ENCODE measurements around the gene STK24. TPM values are rescaled to one million over a fixed set of nuclear protein-coding genes. Genes with fewer than 3 reads are reported as not detected.

STK24 gene
- total RNA-seq, 1 donor: 86.5 TPM

DNA sequence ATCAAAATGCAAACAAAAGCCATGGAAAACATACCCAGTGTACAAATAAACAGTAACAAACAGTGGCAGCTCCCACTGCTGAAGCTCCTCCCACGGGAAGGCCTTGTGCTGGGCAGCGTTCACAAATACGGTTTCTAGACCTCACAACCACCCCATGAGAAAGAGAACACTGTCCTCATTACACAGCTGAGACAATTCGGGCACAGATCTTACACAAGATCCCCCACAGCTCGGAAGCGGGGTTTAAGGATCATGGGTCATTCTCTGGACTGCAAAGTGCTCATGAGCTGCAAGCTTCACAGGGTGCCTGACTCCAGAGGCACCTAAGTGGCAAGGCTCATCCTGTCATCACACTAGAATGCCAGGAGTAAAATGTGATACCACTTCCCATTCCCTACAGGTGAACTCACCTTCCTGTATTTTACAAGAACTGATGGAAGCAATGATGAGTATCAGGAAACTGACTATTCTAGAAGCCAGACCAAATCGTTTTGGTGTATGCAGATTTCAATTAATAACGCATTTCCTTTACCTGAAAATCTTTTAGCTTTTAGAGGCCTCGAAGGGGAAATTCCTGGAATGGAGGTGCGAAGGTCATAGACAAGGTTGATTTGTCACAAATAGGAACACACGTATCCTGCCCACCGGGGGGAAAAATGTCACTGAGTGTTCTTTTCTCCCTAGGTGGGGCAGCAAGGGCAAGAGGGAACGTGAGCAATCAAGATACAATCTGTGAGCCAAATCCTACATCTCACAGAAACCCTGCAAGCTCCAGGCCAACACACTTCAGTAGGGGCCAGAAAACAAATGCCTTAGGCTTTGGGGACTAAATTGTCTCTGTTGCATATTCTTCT, 41.2 kb downstream of the STK24 start:
- Histone ChIP-seq H3K4me1 (ENCODE audit: insufficient read depth, low read length) (peaks cover 42% of the 10 kb centered on the region), H3K4me3 (ENCODE audit: low read length) (no peak overlapping the region), H3K27me3 (ENCODE audit: insufficient read depth, low read length) (no peaks in the 10 kb centered on the region), H3K9me3 (ENCODE audit: low read depth, low read length) (no peaks in the 10 kb centered on the region)

DNA sequence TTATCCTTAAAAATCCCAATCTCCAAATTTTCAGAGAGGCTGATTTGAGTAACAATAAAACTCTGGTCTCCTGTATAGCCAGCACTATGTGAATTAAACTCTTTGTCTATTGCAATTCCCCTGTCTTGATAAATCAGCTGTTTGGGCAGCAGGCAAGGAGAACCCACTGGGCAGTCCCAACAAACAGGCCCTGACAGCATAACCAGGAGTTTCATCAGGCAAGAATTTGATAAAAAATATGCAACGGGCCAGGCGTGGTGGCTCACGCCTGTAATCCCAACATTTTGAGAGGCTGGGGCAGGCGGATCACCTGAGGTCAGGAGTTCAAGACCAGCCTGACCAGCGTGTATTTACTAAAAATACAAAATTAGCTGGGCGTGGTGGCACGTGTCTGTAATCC, 42.1 kb downstream of the STK24 start:
- no peak overlapping the region for H3K4me3 ChIP-seq (ENCODE audit: low read length)
- H3K27me3 ChIP-seq (ENCODE audit: insufficient read depth, low read length): no peaks in the 10 kb centered on the region
- H3K9me3 ChIP-seq (ENCODE audit: low read depth, low read length): no peaks in the 10 kb centered on the region
- H3K4me1 ChIP-seq (ENCODE audit: insufficient read depth, low read length): peaks cover 44% of the 10 kb centered on the region

- H3K4me1 ChIP-seq (ENCODE audit: insufficient read depth, low read length): peaks cover 47% of the 10 kb centered on the region
- no peaks in the 10 kb centered on the region for H3K9me3 ChIP-seq (ENCODE audit: low read depth, low read length)
- no peak overlapping the region for H3K4me3 ChIP-seq (ENCODE audit: low read length)
- no peaks in the 10 kb centered on the region for H3K27me3 ChIP-seq (ENCODE audit: insufficient read depth, low read length)
Observed at GRCh38 chr13:98533912-98534311, 43.0 kb downstream of the STK24 start.

DNA sequence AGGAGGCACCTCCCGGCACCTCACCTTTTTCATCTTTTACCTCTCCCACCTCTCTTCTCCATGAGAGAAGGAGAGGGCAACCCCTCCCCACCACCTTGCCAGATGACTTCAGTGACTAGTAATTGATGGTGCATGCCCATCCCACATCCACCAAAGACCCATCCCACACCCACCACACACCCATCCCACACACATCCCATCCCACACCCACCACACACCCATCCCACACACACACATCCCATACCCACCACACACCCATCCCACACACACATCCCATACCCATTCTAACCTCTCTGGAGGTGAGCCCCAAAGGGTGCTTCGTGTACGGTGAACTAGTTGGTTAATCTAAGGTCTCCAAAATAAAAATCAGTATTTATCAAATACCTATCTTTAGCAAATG, 44.7 kb downstream of the STK24 start:
- Histone ChIP-seq H3K4me1 (ENCODE audit: insufficient read depth, low read length) (peaks cover 43% of the 10 kb centered on the region), H3K27me3 (ENCODE audit: insufficient read depth, low read length) (no peaks in the 10 kb centered on the region), H3K4me3 (ENCODE audit: low read length) (no peak overlapping the region)

DNA sequence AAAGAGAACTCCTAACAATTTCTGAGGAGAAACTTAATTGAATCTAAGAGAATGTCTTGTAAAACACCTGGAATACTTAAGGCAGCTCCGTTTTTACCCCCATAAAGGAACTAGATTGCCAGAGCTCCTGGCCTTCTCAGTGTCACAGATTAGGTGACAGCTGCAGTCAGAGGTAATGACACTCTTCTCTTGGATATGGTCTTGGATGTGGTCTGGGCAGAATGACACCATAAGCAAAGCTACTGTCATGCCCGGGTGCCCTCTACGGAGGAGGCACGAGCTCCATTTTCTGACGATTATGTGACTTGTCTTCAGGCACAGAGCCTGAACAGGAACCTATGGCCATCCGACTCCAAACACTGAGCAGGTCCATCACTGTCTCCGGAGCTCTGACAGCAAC, 46.7 kb downstream of the STK24 start:
- Histone ChIP-seq H3K9me3 (ENCODE audit: low read depth, low read length) (no peaks in the 10 kb centered on the region), H3K4me3 (ENCODE audit: low read length) (no peak overlapping the region), H3K27me3 (ENCODE audit: insufficient read depth, low read length) (no peaks in the 10 kb centered on the region), H3K4me1 (ENCODE audit: insufficient read depth, low read length) (peaks cover 50% of the 10 kb centered on the region)

More for the DNA sequence above, 44.7 kb downstream of the STK24 start:
- H3K9me3 ChIP-seq (ENCODE audit: low read depth, low read length): no peaks in the 10 kb centered on the region

- H3K4me1 ChIP-seq (ENCODE audit: insufficient read depth, low read length): peaks cover 61% of the 10 kb centered on the region
- H3K9me3 ChIP-seq (ENCODE audit: low read depth, low read length): no peaks in the 10 kb centered on the region
- no peaks in the 10 kb centered on the region for H3K27me3 ChIP-seq (ENCODE audit: insufficient read depth, low read length)
- no peak overlapping the region for H3K4me3 ChIP-seq (ENCODE audit: low read length)
Observed at GRCh38 chr13:98529171-98529570, 47.7 kb downstream of the STK24 start.

DNA sequence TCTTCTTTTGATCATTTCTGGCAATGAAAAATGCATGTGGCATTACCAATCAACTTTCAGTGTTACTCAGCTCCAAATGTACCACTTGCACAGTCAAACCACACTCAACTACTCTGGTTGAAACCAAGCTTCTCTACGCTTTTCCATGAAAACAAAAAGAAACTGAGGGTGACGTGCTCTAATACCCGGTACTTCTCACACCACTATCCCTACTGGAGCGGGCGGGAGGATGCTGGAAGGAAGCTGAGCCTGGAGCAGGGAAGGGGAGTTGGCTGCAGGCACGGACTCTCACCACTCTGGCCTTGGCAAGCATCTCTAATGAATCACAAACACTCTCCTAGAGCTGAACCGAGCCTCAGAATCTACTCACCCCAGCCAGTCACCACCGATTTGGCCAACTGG, 48.2 kb downstream of the STK24 start:
- Histone ChIP-seq H3K4me3 (ENCODE audit: low read length) (no peak overlapping the region), H3K27me3 (ENCODE audit: insufficient read depth, low read length) (no peaks in the 10 kb centered on the region), H3K9me3 (ENCODE audit: low read depth, low read length) (no peaks in the 10 kb centered on the region), H3K4me1 (ENCODE audit: insufficient read depth, low read length) (peaks cover 62% of the 10 kb centered on the region)

DNA sequence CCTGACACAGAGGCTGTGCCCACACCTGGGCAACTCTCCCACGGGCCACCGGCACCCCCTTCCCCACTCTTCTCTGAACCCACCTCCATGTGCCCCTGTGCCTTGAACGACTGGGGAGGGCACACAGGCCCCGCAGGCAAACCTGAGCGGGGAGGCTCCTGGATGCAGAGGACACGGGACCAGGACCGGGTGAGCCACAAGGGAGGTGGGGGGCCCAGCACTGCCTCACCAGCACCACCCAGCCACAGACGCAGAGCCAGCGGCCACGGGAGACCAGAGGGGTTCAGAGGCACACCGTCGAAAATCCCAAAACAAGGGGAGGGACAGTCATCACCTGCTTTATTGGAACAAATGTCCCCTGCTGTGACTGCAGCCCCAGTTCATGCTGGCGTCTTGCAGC, 49.4 kb downstream of the STK24 start:
- Histone ChIP-seq H3K4me1 (ENCODE audit: insufficient read depth, low read length) (peaks cover 70% of the 10 kb centered on the region), H3K9me3 (ENCODE audit: low read depth, low read length) (no peaks in the 10 kb centered on the region), H3K27me3 (ENCODE audit: insufficient read depth, low read length) (no peaks in the 10 kb centered on the region)

DNA sequence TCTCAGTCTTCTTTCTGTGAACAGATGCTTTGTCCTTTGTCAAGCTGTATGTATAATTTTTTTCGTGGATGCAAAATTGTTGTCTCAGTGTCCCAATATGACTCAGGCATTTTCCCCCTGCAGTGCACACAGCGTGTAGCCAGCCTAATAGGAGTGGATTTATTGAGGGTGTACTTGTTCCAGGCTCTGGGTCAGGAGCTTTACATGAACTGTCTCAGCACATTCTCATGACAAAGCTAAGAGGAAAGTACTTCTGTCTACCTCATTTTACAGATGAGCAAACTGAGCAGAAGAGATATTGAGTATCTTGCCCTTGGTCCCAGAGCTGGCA, 50.8 kb downstream of the STK24 start:
- Histone ChIP-seq H3K4me3 (ENCODE audit: low read length) (no peak overlapping the region), H3K9me3 (ENCODE audit: low read depth, low read length) (no peaks in the 10 kb centered on the region), H3K4me1 (ENCODE audit: insufficient read depth, low read length) (peaks cover 77% of the 10 kb centered on the region), H3K27me3 (ENCODE audit: insufficient read depth, low read length) (no peaks in the 10 kb centered on the region)

More for the DNA sequence above, 49.4 kb downstream of the STK24 start:
- no peak overlapping the region for H3K4me3 ChIP-seq (ENCODE audit: low read length)

GRCh38 chr13:98525456-98526181, 51.3 kb downstream of the STK24 start:
- Histone ChIP-seq H3K9me3 (ENCODE audit: low read depth, low read length) (no peaks in the 10 kb centered on the region), H3K4me3 (ENCODE audit: low read length) (no peak overlapping the region), H3K4me1 (ENCODE audit: insufficient read depth, low read length) (peaks cover 77% of the 10 kb centered on the region), H3K27me3 (ENCODE audit: insufficient read depth, low read length) (no peaks in the 10 kb centered on the region)

DNA sequence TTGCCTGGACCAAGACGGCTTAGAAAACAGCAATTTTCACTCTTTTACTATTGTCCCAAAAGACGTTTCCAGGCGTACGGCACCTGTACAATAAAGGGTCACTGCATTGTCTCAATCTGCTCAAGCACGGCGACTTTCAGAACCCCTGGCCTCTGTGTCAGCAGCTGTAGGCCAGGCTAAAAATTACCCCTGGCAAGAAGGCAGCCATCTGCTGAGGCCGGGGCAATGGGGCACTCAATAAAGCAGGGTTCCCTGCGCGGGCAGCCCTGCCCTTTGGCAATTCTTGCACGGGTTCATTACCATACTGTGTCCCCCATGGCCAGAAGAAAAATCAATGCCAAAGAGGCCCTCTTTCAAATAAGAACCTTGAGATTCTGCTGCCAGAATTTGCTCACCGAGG, 52.1 kb downstream of the STK24 start:
- Histone ChIP-seq H3K4me1 (ENCODE audit: insufficient read depth, low read length) (peaks cover 71% of the 10 kb centered on the region), H3K27me3 (ENCODE audit: insufficient read depth, low read length) (no peaks in the 10 kb centered on the region), H3K9me3 (ENCODE audit: low read depth, low read length) (no peaks in the 10 kb centered on the region), H3K4me3 (ENCODE audit: low read length) (no peak overlapping the region)

- Histone ChIP-seq H3K9me3 (ENCODE audit: low read depth, low read length) (no peaks in the 10 kb centered on the region), H3K4me1 (ENCODE audit: insufficient read depth, low read length) (peaks cover 68% of the 10 kb centered on the region), H3K27me3 (ENCODE audit: insufficient read depth, low read length) (no peaks in the 10 kb centered on the region)
Observed at GRCh38 chr13:98524391-98524790, 52.5 kb downstream of the STK24 start.

DNA sequence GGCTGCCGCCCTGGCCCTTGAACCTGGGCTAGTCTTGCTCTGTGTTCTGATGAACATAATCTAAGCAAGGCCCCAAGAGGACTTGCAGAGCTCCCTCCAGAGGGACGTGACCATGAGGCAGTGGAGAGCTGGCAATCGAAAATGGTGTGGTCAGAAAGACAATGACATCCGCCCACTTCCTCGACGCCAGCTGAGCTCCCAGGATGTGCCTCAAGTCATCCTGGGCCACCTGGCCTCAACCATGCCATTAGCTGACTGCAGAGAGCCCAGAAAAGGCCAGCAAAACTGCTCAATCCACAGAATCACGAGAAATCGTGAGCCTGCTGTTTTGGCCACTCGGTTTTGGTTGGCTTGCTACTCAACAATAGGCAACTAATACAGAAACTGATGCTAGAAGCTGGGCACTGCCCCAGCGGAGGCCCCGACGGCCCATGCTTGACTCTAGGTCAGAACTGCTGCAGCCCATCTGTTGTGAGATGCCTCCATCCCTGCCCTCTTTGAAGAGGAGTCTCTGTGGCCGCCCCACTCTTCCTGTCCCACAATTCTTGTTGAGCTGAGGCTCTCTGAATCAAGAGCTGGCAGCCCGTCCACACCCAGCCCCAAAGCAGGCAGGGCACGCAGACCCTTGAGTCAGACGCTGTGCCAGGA, 53.3 kb downstream of the STK24 start:
- Histone ChIP-seq H3K4me3 (ENCODE audit: low read length) (no peak overlapping the region), H3K9me3 (ENCODE audit: low read depth, low read length) (no peaks in the 10 kb centered on the region), H3K4me1 (ENCODE audit: insufficient read depth, low read length) (peaks cover 62% of the 10 kb centered on the region), H3K27me3 (ENCODE audit: insufficient read depth, low read length) (no peaks in the 10 kb centered on the region)

More at GRCh38 chr13:98524391-98524790, 52.5 kb downstream of the STK24 start:
- no peak overlapping the region for H3K4me3 ChIP-seq (ENCODE audit: low read length)

GRCh38 chr13:98522371-98522770, 54.5 kb downstream of the STK24 start:
- Histone ChIP-seq H3K4me3 (ENCODE audit: low read length) (no peak overlapping the region), H3K27me3 (ENCODE audit: insufficient read depth, low read length) (no peaks in the 10 kb centered on the region), H3K9me3 (ENCODE audit: low read depth, low read length) (no peaks in the 10 kb centered on the region), H3K4me1 (ENCODE audit: insufficient read depth, low read length) (peaks cover 56% of the 10 kb centered on the region)

- Histone ChIP-seq H3K27me3 (ENCODE audit: insufficient read depth, low read length) (no peaks in the 10 kb centered on the region), H3K9me3 (ENCODE audit: low read depth, low read length) (no peaks in the 10 kb centered on the region), H3K4me3 (ENCODE audit: low read length) (no peak overlapping the region), H3K4me1 (ENCODE audit: insufficient read depth, low read length) (peaks cover 52% of the 10 kb centered on the region)
Observed at GRCh38 chr13:98521461-98522247, 55.3 kb downstream of the STK24 start.
